HG02981 (cell line): ENCODE results near the gene YWHAG.

Experiments
- ATAC-seq: cut with Tn5 transposase; IDR thresholded peaks from one replicate; pipeline ENCODE4 v1.9.1; 2021; ENCODE audit warnings: mild to moderate bottlenecking, moderate library complexity; ENCODE audit not compliant: unreplicated experiment

YWHAG gene

GRCh38 chr7:76278540-76278939 lies 80.3 kb downstream of the YWHAG start:
- ATAC-seq: no peak
